ENCODE data around the gene CCRL2. TPM values are rescaled to one million over a fixed set of nuclear protein-coding genes. Genes with fewer than 3 reads are reported as not detected.
"Not testable (repeated sequence)": the region's sequence is repeated elsewhere in the genome, so short reads cannot be mapped to it uniquely, and the experiment has no call there.

The CCRL2 gene
- total RNA-seq, 2 donors from 2014 or later = 0.89 to 4.2 TPM

DNA sequence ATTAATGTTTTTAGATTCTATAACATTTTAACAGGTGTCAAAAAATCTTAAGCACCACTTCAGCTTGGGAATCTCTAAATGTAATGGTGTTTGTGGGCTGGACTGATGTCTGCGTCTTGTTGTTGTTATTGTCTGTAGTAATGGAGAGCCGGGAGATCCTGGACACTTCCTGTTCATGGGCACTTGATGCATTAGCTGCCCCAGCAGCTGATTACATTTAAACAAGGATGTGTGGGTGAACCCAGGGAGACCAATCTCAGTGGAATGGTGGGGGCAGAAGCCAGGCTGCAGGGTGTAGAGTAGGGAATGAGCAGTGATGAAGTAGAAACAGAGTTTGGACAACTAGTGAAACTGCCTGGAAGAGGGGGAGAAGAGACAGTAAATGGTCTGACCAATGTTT lies 8.0 kb upstream of the CCRL2 start:
- TF ChIP-seq CTCF (IDR thresholded peaks at IDR 0.05) = no peak
- Histone ChIP-seq H3K4me3 (no peak overlapping the region), H3K9me3 (no peaks in the 10 kb centered on the region), H3K27me3 (no peaks in the 10 kb centered on the region), H3K4me1 (peaks cover 0 to 5% of the 10 kb centered on the region in 2 donors), H3K36me3 (no peaks in the 10 kb centered on the region), H3K27ac (no peak overlapping the region)
- no peak for DNase-seq (ENCODE audit: low spot score)

- peaks cover 0 to 5% of the 10 kb centered on the region in 2 donors for H3K4me1 ChIP-seq
- DNase-seq (ENCODE audit: low spot score) = no peak
- H3K36me3 ChIP-seq = no peaks in the 10 kb centered on the region
- H3K27me3 ChIP-seq = no peaks in the 10 kb centered on the region
- no peak overlapping the region for H3K27ac ChIP-seq
- TF ChIP-seq CTCF (IDR thresholded peaks at IDR 0.05) = no peak
- no peak overlapping the region for H3K4me3 ChIP-seq
- no peaks in the 10 kb centered on the region for H3K9me3 ChIP-seq
Measured at GRCh38 chr3:46399557-46399956, 7.5 kb upstream of the CCRL2 start.

DNA sequence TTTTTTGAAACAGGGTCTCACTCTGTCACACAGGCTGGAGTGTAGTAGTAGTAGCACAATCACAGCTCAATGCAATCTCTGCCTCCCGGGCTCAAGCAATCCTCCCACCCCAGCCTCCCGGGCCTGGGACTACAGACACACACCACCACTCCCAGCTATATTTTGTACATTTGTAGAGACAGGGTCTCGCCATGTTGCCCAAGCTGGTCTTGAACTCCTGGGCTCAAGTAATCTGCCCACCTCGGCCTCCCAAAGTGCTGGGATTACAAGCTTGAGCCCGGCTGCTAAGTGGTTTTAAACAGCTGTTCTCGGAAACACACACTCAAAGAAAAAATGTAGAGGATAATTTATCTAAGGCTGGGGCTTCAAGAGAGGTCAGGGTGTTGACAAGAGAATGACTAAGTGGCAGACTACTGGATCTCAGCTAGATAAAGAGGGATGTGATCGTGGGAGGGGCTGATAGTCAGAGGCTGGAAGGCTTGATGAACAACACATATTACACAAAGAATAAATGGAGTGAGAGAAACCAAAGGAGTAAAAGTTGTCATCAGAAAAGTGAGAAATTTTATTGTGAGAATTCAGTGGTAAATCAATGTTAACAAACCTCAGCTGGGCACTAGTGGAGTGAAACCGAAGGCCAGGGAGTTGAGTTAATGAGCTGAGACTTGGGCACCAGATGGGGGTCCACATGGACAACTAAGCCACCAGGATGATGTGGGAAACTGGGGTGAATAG lies 6.9 kb upstream of the CCRL2 start:
- no peaks in the 10 kb centered on the region for H3K36me3 ChIP-seq
- no peak overlapping the region for H3K4me3 ChIP-seq
- peaks cover 0 to 10% of the 10 kb centered on the region in 2 donors for H3K4me1 ChIP-seq
- DNase-seq (ENCODE audit: low spot score) = no peak
- H3K9me3 ChIP-seq = no peaks in the 10 kb centered on the region
- H3K27me3 ChIP-seq = no peaks in the 10 kb centered on the region
- H3K27ac ChIP-seq = no peak overlapping the region
- TF ChIP-seq CTCF (IDR thresholded peaks at IDR 0.05) = no peak

GRCh38 chr3:46400846-46401245 lies 6.2 kb upstream of the CCRL2 start:
- TF ChIP-seq CTCF (IDR thresholded peaks at IDR 0.05) = no peak
- Histone ChIP-seq H3K4me3 (no peak overlapping the region), H3K36me3 (no peaks in the 10 kb centered on the region), H3K27ac (no peak overlapping the region), H3K4me1 (peaks cover 0 to 15% of the 10 kb centered on the region in 2 donors), H3K27me3 (no peaks in the 10 kb centered on the region), H3K9me3 (no peaks in the 10 kb centered on the region)
- no peak for DNase-seq (ENCODE audit: low spot score)

- Histone ChIP-seq H3K4me1 (peaks cover 0 to 22% of the 10 kb centered on the region in 2 donors), H3K9me3 (no peaks in the 10 kb centered on the region), H3K27ac (no peak overlapping the region), H3K4me3 (no peak overlapping the region), H3K36me3 (no peaks in the 10 kb centered on the region), H3K27me3 (no peaks in the 10 kb centered on the region)
- no peak for TF ChIP-seq CTCF (IDR thresholded peaks at IDR 0.05)
- DNase-seq (ENCODE audit: low spot score) = no peak
Measured at GRCh38 chr3:46401579-46401978, 5.5 kb upstream of the CCRL2 start.

DNA sequence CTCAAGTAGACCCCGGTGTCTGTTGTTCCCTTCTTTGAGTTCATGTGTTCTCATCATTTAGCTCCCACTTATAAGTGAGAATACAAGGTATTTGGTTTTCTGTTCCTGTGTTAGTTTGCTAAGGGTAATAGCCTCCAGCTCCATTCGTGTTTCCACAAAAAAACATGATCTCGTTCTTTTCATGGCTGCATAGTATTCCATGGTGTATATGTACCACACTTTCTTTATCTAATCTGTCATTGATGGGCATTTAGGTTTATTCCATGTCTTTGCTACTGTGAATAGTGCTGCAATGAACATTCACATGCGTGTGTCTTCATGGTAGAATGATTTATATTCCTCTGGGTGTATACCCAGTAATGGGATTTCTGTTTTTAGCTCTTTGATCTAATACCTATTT lies 4.2 kb upstream of the CCRL2 start:
- H3K4me1 ChIP-seq = peaks cover 0 to 36% of the 10 kb centered on the region in 2 donors
- H3K36me3 ChIP-seq; DNase-seq (ENCODE audit: low spot score); H3K9me3 ChIP-seq; H3K27ac ChIP-seq; H3K27me3 ChIP-seq; H3K4me3 ChIP-seq: not testable (repeated sequence)

Data from right atrium auricular region (tissue), 2 donors.